PC-9 (cell line): ENCODE results near the gene ROM1. TPM values are rescaled to one million over a fixed set of nuclear protein-coding genes. Genes with fewer than 3 reads are reported as not detected.

ENCODE experiments used
- BruUV-seq: library from RNA; stranded (reverse); fragments of 400-500 nt; replicated peaks from 2 replicates; lab custom pipeline; 2021; lab: Mats Ljungman, UMichigan
- CTCF ChIA-PET: fragments of 300-600 bp; sonication (Branson Sonifier 250); formaldehyde crosslinking; loops from one replicate; lab custom pipeline; 2022; ENCODE audit warnings: antibody characterized with exemption; lab: Charles Lee
- POLR2A ChIA-PET: fragments of 300-600 bp; sonication (Branson Sonifier 250); formaldehyde crosslinking; loops from one replicate; lab custom pipeline; 2022; ENCODE audit warnings: antibody characterized with exemption; ENCODE audit not compliant: unreplicated experiment; lab: Charles Lee
- DNase-seq, 2 experiments: peaks; one replicate each; pipeline versions ENCODE4 v3.0.0 to v3.0.0-alpha.2; 2015 to 2022; ENCODE audit warnings: mixed read lengths in 1 of 2
- H2AFZ ChIP-seq: fragments of 200-600 bp; sonication (generic); 2 replicates; pipeline ENCODE4 v1.8.1; 2017; ENCODE audit warnings: antibody characterized with exemption
- H3F3A ChIP-seq: fragments of 200-600 bp; sonication (generic); 2 replicates; pipeline ENCODE4 v1.8.1; 2017; ENCODE audit warnings: antibody characterized with exemption, mild to moderate bottlenecking, low read depth; ENCODE audit not compliant: insufficient read depth
- H3K27ac ChIP-seq: fragments of 200-600 bp; sonication (generic); 2 replicates; pipeline ENCODE4 v1.6.1; 2016; ENCODE audit warnings: mixed run types
- H3K27me3 ChIP-seq: fragments of 200-600 bp; sonication (generic); 2 replicates; pipeline ENCODE4 v1.6.1; 2016; ENCODE audit warnings: low read depth, mixed run types; ENCODE audit not compliant: insufficient read depth
- H3K36me3 ChIP-seq: fragments of 200-600 bp; sonication (generic); 2 replicates; pipeline ENCODE4 v1.6.1; 2016; ENCODE audit warnings: low read depth, mixed run types
- H3K4me1 ChIP-seq: fragments of 200-600 bp; sonication (generic); replicated peaks from 2 replicates; pipeline ENCODE4 v1.6.1; 2016; ENCODE audit warnings: mixed run types; ENCODE audit not compliant: insufficient read depth
- H3K4me2 ChIP-seq: fragments of 200-600 bp; sonication (generic); 2 replicates; pipeline ENCODE4 v1.6.1; 2017; ENCODE audit warnings: mixed run types
- H3K4me3 ChIP-seq: fragments of 200-600 bp; sonication (generic); 2 replicates; pipeline ENCODE4 v1.6.1; 2016; ENCODE audit warnings: mixed run types
- H3K79me2 ChIP-seq: fragments of 200-600 bp; sonication (generic); 2 replicates; pipeline ENCODE4 v1.6.1; 2017; ENCODE audit warnings: low read depth, mixed run types
- H3K9me2 ChIP-seq: fragments of 200-600 bp; sonication (generic); 2 replicates; pipeline ENCODE4 v1.8.1; 2017; ENCODE audit warnings: mild to moderate bottlenecking; ENCODE audit not compliant: insufficient read depth
- H3K9me3 ChIP-seq: fragments of 200-600 bp; sonication (generic); 2 replicates; pipeline ENCODE4 v1.8.1; 2016; ENCODE audit warnings: low read depth; ENCODE audit not compliant: insufficient read depth
- H4K20me1 ChIP-seq: fragments of 200-600 bp; sonication (generic); 2 replicates; pipeline ENCODE4 v1.8.1; 2017; ENCODE audit not compliant: insufficient read depth
- CTCF ChIP-seq: fragments of 200-600 bp; sonication (generic); conservative IDR thresholded peaks from 2 replicates; pipeline ENCODE4 v1.6.1; 2017; ENCODE audit warnings: mixed run types, antibody characterized with exemption, mild to moderate bottlenecking, moderate library complexity
- EZH2 ChIP-seq: fragments of 200-600 bp; sonication (generic); IDR thresholded peaks from 2 replicates; pipeline ENCODE4 v1.8.0; 2017; ENCODE audit warnings: antibody characterized with exemption, low read depth
- intact Hi-C: fragments of 100-400 bp; cut with micrococcal nuclease; formaldehyde crosslinking; loops from one replicate; pipeline ENCODE4 v1.10.0; 2022; ENCODE audit not compliant: unreplicated experiment
- total RNA-seq: library from RNA; stranded (reverse); gene quantifications from 2 replicates; pipeline ENCODE4 v1.2.3, GENCODE V29; 2021

The ROM1 gene
- total RNA-seq, 1 experiment from 2014 or later = 6.2 TPM

- H3F3A ChIP-seq = peaks cover 53% of the 10 kb centered on the region
- H3K79me2 ChIP-seq = peaks cover 35% of the 10 kb centered on the region
- peak within 1 kb of the TSS; percentile 83 for H2AFZ ChIP-seq
- no peaks in the 10 kb centered on the region for H3K27me3 ChIP-seq
- peak within 1 kb of the TSS; percentile 92 for H3K4me2 ChIP-seq
- H3K4me3 ChIP-seq = peak within 1 kb of the TSS; percentile 84
- intact Hi-C loops = loop anchor here (1.0 to 5.0 kb wide), 8 partner anchors 10 to 271 kb away; partner anchors contain the start of genes C11orf98, CSKMT, EML3 and HNRNPUL2
- POLR2A ChIA-PET = interaction anchor here (0.5 to 2.1 kb wide), 31 partner anchors 9 to 1654 kb away, joined by 3 to 55 read pairs (median 6); partner anchors contain the start of genes AHNAK, B3GAT3, C11orf98 and CSKMT
- CTCF ChIA-PET = interaction anchor here (0.5 to 1.8 kb wide), 15 partner anchors 18 to 1343 kb away, joined by 3 to 9 read pairs (median 6); partner anchors contain the start of genes B3GAT3, EEF1G, LBHD1 and SLC3A2
- peaks cover 29% of the 10 kb centered on the region for H3K4me1 ChIP-seq
- H3K9me2 ChIP-seq = no peaks in the 10 kb centered on the region
- DNase-seq = peak; percentile 98 to 100
- peak within 1 kb of the TSS; percentile 61 for H3K27ac ChIP-seq
- H3K9me3 ChIP-seq = no peaks in the 10 kb centered on the region
- TF ChIP-seq EZH2 (no peak), CTCF (no peak)
- no peaks in the 10 kb centered on the region for H4K20me1 ChIP-seq
- H3K36me3 ChIP-seq = peaks cover 11% of the 10 kb centered on the region; the same call in 1 of the 2 replicates
- no TSS peak for BruUV-seq
Observed at GRCh38 chr11:62591448-62592145, 21.5 kb upstream of the ROM1 start, which contains the start of gene TUT1. TSS of gene TUT1 (minus strand) at chr11:62591523. CDS start at chr11:62591485, 38 bp downstream.

- Histone ChIP-seq H3K4me1 (peaks cover 29% of the 10 kb centered on the region), H3K9me2 (no peaks in the 10 kb centered on the region), H3K9me3 (no peaks in the 10 kb centered on the region), H3K27ac (peak overlapping the region; percentile 56), H3K79me2 (peaks cover 37% of the 10 kb centered on the region), H2AFZ (peak overlapping the region; percentile 82), H3K36me3 (peaks cover 11% of the 10 kb centered on the region), H3K4me3 (peak overlapping the region; percentile 61), H3K27me3 (no peaks in the 10 kb centered on the region), H3K4me2 (peak overlapping the region; percentile 91), H3F3A (peaks cover 59% of the 10 kb centered on the region), H4K20me1 (no peaks in the 10 kb centered on the region)
- no peak for DNase-seq
- intact Hi-C loops = loop anchor here (2.0 to 5.0 kb wide), 5 partner anchors 40 to 271 kb away; partner anchors contain the start of genes C11orf98, CSKMT, HNRNPUL2 and POLR2G
- BruUV-seq = TSS peak; percentile 99
- ChIA-PET CTCF (interaction anchor here (0.5 to 1.8 kb wide), 12 partner anchors 18 to 615 kb away, joined by 3 to 9 read pairs (median 5); partner anchors contain the start of genes B3GAT3, EEF1G, SLC3A2 and ZBTB3), POLR2A (interaction anchor here (0.5 to 2.1 kb wide), 21 partner anchors 9 to 953 kb away, joined by 3 to 55 read pairs (median 7); partner anchors contain the start of genes AHNAK, B3GAT3, C11orf98 and CSKMT)
- no peak for TF ChIP-seq EZH2
- no peak for TF ChIP-seq CTCF
Observed at GRCh38 chr11:62592146-62592815, 20.8 kb upstream of the ROM1 start.

GRCh38 chr11:62592989-62593421, 20.1 kb upstream of the ROM1 start:
- TF ChIP-seq CTCF = no peak
- TF ChIP-seq EZH2 = no peak
- Histone ChIP-seq H3F3A (peaks cover 66% of the 10 kb centered on the region), H3K9me3 (no peaks in the 10 kb centered on the region), H3K4me3 (no peak overlapping the region), H3K27me3 (no peaks in the 10 kb centered on the region), H3K27ac (peak overlapping the region; percentile 56; the same call in 1 of the 2 replicates), H3K9me2 (no peaks in the 10 kb centered on the region), H3K79me2 (peaks cover 32% of the 10 kb centered on the region), H3K4me1 (peaks cover 29% of the 10 kb centered on the region), H3K36me3 (peaks cover 16% of the 10 kb centered on the region), H2AFZ (no peak overlapping the region), H3K4me2 (peak overlapping the region; percentile 91), H4K20me1 (no peaks in the 10 kb centered on the region)
- intact Hi-C loops = loop anchor here (2.0 to 5.0 kb wide), 5 partner anchors 41 to 270 kb away; partner anchors contain the start of genes C11orf98, CSKMT, HNRNPUL2 and POLR2G
- POLR2A ChIA-PET = no interaction called here
- no peak for DNase-seq
- CTCF ChIA-PET = interaction anchor here (0.6 to 0.7 kb wide), 3 partner anchors 82 to 270 kb away, joined by 3 to 8 read pairs (median 8); no protein-coding TSS in a partner anchor
- no TSS peak for BruUV-seq
